Kidney epithelial cell (primary cell): Measurements from ENCODE around the gene PROZ. TPM values are rescaled to one million over a fixed set of nuclear protein-coding genes. Genes with fewer than 3 reads are reported as not detected.

Source experiments
- DNase-seq: peaks from one replicate; pipeline ENCODE4 v3.0.0-alpha.2; 2010; ENCODE audit warnings: low read depth
- H3K27me3 ChIP-seq: 2 replicates; pipeline ENCODE4 v1.6.0; 2011; ENCODE audit warnings: low read length; ENCODE audit not compliant: control insufficient read depth, insufficient read depth
- H3K36me3 ChIP-seq: 2 replicates; pipeline ENCODE4 v1.5.1; 2011; ENCODE audit warnings: low read length; ENCODE audit not compliant: control insufficient read depth, insufficient read depth
- H3K4me3 ChIP-seq: 2 replicates; pipeline ENCODE4 v1.5.1; 2011; ENCODE audit warnings: low read depth, mild to moderate bottlenecking, control low read depth, low read length
- CTCF ChIP-seq: IDR thresholded peaks from 2 replicates; pipeline ENCODE4 v1.5.1; 2011; ENCODE audit warnings: mild to moderate bottlenecking, moderate library complexity, low read length, control low read depth, inconsistent platforms; ENCODE audit not compliant: insufficient read depth, poor library complexity, severe bottlenecking
- total RNA-seq: library from RNA; depleted of rRNA; stranded (reverse); fragments of >200 nt; gene quantifications from 2 replicates; pipeline ENCODE4 v1.2.3, GENCODE V29; 2015

The PROZ gene
- total RNA-seq, 1 donor from 2014 or later = not detected

DNA sequence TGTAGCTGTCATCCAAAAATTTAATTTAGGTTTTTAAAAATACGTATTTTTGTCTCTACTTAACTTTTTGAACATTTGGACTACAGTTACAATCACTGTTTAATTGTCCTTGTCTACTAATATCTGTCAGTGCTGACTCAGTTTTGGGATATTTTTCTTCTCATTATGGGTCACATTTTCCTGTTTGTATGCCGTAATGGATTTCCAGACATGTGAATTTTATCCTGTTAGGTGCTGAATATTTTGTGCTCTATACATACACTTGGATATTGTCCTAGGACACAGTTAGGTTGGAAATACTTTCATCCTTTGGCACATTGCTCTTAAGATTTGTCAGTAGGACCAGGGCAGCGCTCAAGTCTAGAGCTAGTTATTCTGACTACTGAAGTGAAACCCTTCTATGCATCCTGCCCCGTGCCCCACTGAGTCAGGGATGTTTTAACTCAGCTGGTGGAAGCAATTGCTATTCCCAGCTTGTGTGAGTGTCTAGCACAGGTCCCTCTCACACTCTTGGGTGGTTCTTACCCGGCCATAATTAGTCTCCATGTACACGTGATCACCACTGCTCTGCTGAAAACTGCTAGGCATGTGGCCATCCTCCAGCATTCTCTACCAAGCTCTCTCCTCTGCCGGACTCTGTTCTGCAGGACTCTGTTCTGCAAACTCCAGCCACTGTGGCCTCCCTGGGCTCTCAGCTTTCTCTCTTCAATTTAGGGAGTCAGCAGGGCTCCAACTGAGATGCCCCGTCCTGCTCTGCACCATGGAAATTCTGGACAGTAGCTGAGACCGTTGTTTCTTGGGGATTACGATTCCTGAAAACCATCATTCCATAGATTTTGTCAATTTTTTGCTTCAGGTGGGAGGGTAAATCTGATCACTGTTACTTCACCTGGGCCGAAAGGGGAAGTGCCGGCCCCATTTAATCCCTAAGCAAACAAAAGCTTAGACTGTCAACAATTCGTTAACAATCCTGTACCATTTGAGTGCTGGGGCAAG lies 11.1 kb downstream of the PROZ start:
- no peak for TF ChIP-seq CTCF
- DNase-seq = no peak
- Histone ChIP-seq H3K36me3 (no peaks in the 10 kb centered on the region), H3K4me3 (no peak overlapping the region), H3K27me3 (no peaks in the 10 kb centered on the region)

DNA sequence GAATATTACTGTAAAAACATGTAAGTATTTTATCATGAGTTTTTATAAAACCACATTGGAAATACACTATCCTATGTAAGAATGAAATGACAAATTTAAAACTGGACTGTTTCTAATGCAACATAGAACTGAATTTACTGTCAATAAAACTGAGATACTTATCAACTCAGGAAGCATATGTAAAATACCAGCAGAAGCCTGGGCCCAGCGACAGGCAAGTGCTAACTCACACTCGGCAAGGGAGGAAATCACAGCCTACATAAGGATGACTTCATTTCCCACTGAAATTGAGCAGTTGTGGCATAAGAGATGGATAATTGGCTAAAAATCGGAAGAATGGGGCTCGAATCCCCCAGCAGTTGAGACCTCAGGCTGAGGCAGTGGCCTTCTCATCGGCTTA lies 12.1 kb downstream of the PROZ start:
- no peak for DNase-seq
- TF ChIP-seq CTCF = no peak
- H3K4me3 ChIP-seq = no peak overlapping the region
- no peaks in the 10 kb centered on the region for H3K27me3 ChIP-seq
- no peaks in the 10 kb centered on the region for H3K36me3 ChIP-seq

- DNase-seq = no peak
- Histone ChIP-seq H3K36me3 (no peaks in the 10 kb centered on the region), H3K27me3 (no peaks in the 10 kb centered on the region), H3K4me3 (no peak overlapping the region)
- TF ChIP-seq CTCF = no peak
These were observed 13.0 kb downstream of the PROZ start for GRCh38 chr13:113171250-113172125.

GRCh38 chr13:113172419-113172926 lies 14.0 kb downstream of the PROZ start:
- TF ChIP-seq CTCF = no peak
- H3K27me3 ChIP-seq = no peaks in the 10 kb centered on the region
- no peaks in the 10 kb centered on the region for H3K36me3 ChIP-seq
- H3K4me3 ChIP-seq = no peak overlapping the region
- DNase-seq = no peak

GRCh38 chr13:113176280-113176679 lies 17.8 kb downstream of the PROZ start:
- Histone ChIP-seq H3K36me3 (peaks cover 1% of the 10 kb centered on the region), H3K4me3 (no peak overlapping the region), H3K27me3 (no peaks in the 10 kb centered on the region)
- no peak for DNase-seq
- no peak for TF ChIP-seq CTCF
